H1 (cell line): ENCODE measurements around the gene SPTBN4. TPM values are rescaled to one million over a fixed set of nuclear protein-coding genes. Genes with fewer than 3 reads are reported as not detected.

Experiments used
- CTCF ChIA-PET: fragments of 300-600 bp; sonication (Branson Sonifier 250); formaldehyde crosslinking; loops from one replicate; lab custom pipeline; 2021; ENCODE audit not compliant: partially characterized antibody; lab: Charles Lee
- POLR2A ChIA-PET: fragments of 300-600 bp; sonication (Branson Sonifier 250); formaldehyde crosslinking; loops from one replicate; lab custom pipeline; 2021; ENCODE audit warnings: inconsistent platforms; ENCODE audit not compliant: partially characterized antibody; lab: Charles Lee
- DNase-seq, 2 experiments: peaks; one replicate each; pipeline versions ENCODE4 v3.0.0 to v3.0.0-alpha.2; 2010 to 2022; ENCODE audit warnings: low spot score in 2 of 2, low read depth in 1 of 2, mixed read lengths in 1 of 2
- FAIRE-seq: peaks from 2 replicates; lab custom pipeline; 2011; peaks lifted over from hg19 to GRCh38; lab: Jason Lieb, UNC
- H2AFZ ChIP-seq: 2 replicates; pipeline ENCODE4 v1.8.1; 2012; ENCODE audit warnings: low read length, inconsistent platforms
- H2AK5ac ChIP-seq: 2 replicates; pipeline ENCODE4 v1.6.1; 2013; ENCODE audit warnings: low read depth, low read length
- H2BK120ac ChIP-seq: replicated peaks from 2 replicates; pipeline ENCODE3; 2013; ENCODE audit warnings: low read depth, low read length, inconsistent platforms
- H2BK12ac ChIP-seq: 2 replicates; pipeline ENCODE4 v1.6.1; 2013; ENCODE audit warnings: low read depth, low read length
- H2BK15ac ChIP-seq: 2 replicates; pipeline ENCODE4 v1.6.1; 2013; ENCODE audit warnings: low read length
- H2BK20ac ChIP-seq: 2 replicates; pipeline ENCODE4 v1.6.1; 2013; ENCODE audit warnings: low read length
- H2BK5ac ChIP-seq: 2 replicates; pipeline ENCODE4 v1.6.1; 2013; ENCODE audit warnings: low read depth, low read length
- H3K14ac ChIP-seq: 2 replicates; pipeline ENCODE4 v1.6.1; 2013; ENCODE audit warnings: inconsistent platforms; ENCODE audit not compliant: insufficient read length
- H3K18ac ChIP-seq: 2 replicates; pipeline ENCODE4 v1.6.1; 2013; ENCODE audit warnings: low read length; ENCODE audit errors: extremely low read depth
- H3K23ac ChIP-seq: 2 replicates; pipeline ENCODE4 v1.6.1; 2013; ENCODE audit warnings: inconsistent platforms; ENCODE audit not compliant: insufficient read length
- H3K23me2 ChIP-seq: 2 replicates; pipeline ENCODE4 v1.6.1; 2013; ENCODE audit warnings: low read depth, low read length
- H3K27ac ChIP-seq: 2 replicates; pipeline ENCODE4 v1.6.1; 2011; ENCODE audit warnings: low read depth, low read length, inconsistent platforms
- H3K27me3 ChIP-seq, 4 experiments: replicated peaks in 1 of 4; 1 replicate in 1 of 4; 2 replicates in 3 of 4; pipeline versions ENCODE4 v1.6.1 to v1.8.1; 2011 to 2013; ENCODE audit warnings: low read length in 3 of 4, mild to moderate bottlenecking in 3 of 4, inconsistent platforms in 2 of 4, mixed read lengths in 2 of 4, moderate library complexity in 1 of 4; ENCODE audit not compliant: control insufficient read depth in 3 of 4, insufficient read depth in 3 of 4; ENCODE audit errors: extremely low read depth in 1 of 4
- H3K36me3 ChIP-seq, 4 experiments: 2 replicates each; pipeline versions ENCODE4 v1.6.1 to v1.8.1; 2011 to 2013; ENCODE audit warnings: mild to moderate bottlenecking in 4 of 4, low read length in 3 of 4, moderate library complexity in 2 of 4, control low read depth in 1 of 4, inconsistent platforms in 1 of 4; ENCODE audit not compliant: insufficient read depth in 4 of 4, control insufficient read depth in 2 of 4
- H3K4ac ChIP-seq: replicated peaks from 2 replicates; pipeline ENCODE3; 2013; ENCODE audit warnings: low read length, low read depth, mixed read lengths, inconsistent platforms; ENCODE audit not compliant: insufficient read length
- H3K4me1 ChIP-seq, 4 experiments: replicated peaks in 1 of 4; 1 replicate in 1 of 4; 2 replicates in 3 of 4; pipeline versions ENCODE4 v1.6.1 to v1.8.1; 2011 to 2013; ENCODE audit warnings: low read length in 3 of 4, inconsistent platforms in 2 of 4, mixed read lengths in 1 of 4; ENCODE audit not compliant: insufficient read depth in 4 of 4, control insufficient read depth in 3 of 4
- H3K4me2 ChIP-seq, 2 experiments: 2 replicates each; pipeline versions ENCODE4 v1.6.1 to v1.8.1; 2011 to 2013; ENCODE audit warnings: low read depth in 2 of 2, low read length in 2 of 2, control low read depth in 1 of 2, inconsistent platforms in 1 of 2, mild to moderate bottlenecking in 1 of 2; ENCODE audit not compliant: insufficient read depth in 1 of 2
- H3K4me3 ChIP-seq, 4 experiments: fragments of 200-600, 300-600 bp in 1 of 4; sonication (generic), shearing (Covaris generic), sonication (Bioruptor Twin) in 1 of 4; 2 replicates each; pipeline versions ENCODE4 v1.5.1 to v1.8.1; 2011 to 2016; ENCODE audit warnings: low read length in 4 of 4, low read depth in 3 of 4, control low read depth in 2 of 4, inconsistent platforms in 2 of 4, mild to moderate bottlenecking in 2 of 4, mixed read lengths in 1 of 4, moderate library complexity in 1 of 4; ENCODE audit not compliant: insufficient read depth in 2 of 4; ENCODE audit errors: extremely low read depth in 1 of 4
- H3K56ac ChIP-seq: replicated peaks from 2 replicates; pipeline ENCODE3; 2013; ENCODE audit warnings: low read depth, mild to moderate bottlenecking, mixed read lengths, low read length, inconsistent platforms; ENCODE audit not compliant: insufficient read length
- H3K79me1 ChIP-seq: 2 replicates; pipeline ENCODE4 v1.6.1; 2013; ENCODE audit warnings: low read depth, low read length, control low read depth
- H3K79me2 ChIP-seq, 2 experiments: 2 replicates each; pipeline versions ENCODE4 v1.6.1 to v1.8.1; 2012 to 2013; ENCODE audit warnings: low read length in 2 of 2, mild to moderate bottlenecking in 2 of 2, inconsistent platforms in 1 of 2; ENCODE audit not compliant: insufficient read depth in 2 of 2, control insufficient read depth in 1 of 2
- H3K9ac ChIP-seq, 4 experiments: replicated peaks in 1 of 4; 1 replicate in 1 of 4; 2 replicates in 3 of 4; pipeline versions ENCODE4 v1.6.1 to v1.8.1; 2011 to 2013; ENCODE audit warnings: low read depth in 3 of 4, low read length in 3 of 4, control low read depth in 2 of 4, mild to moderate bottlenecking in 2 of 4, moderate library complexity in 2 of 4, inconsistent platforms in 1 of 4; ENCODE audit errors: extremely low read depth in 1 of 4
- H3K9me3 ChIP-seq, 2 experiments: 2 replicates each; pipeline versions ENCODE4 v1.6.1 to v1.8.1; 2012 to 2013; ENCODE audit warnings: mild to moderate bottlenecking in 2 of 2, moderate library complexity in 2 of 2, control low read depth in 1 of 2, inconsistent platforms in 1 of 2, low read depth in 1 of 2, low read length in 1 of 2, mixed read lengths in 1 of 2; ENCODE audit not compliant: insufficient read depth in 2 of 2
- H4K20me1 ChIP-seq, 2 experiments: replicated peaks in 1 of 2; 2 replicates each; pipeline versions ENCODE3 to v1.8.1; 2011 to 2013; ENCODE audit warnings: inconsistent platforms in 2 of 2, low read length in 2 of 2, mild to moderate bottlenecking in 1 of 2; ENCODE audit not compliant: insufficient read depth in 2 of 2, control insufficient read depth in 1 of 2
- H4K5ac ChIP-seq: 2 replicates; pipeline ENCODE4 v1.6.1; 2013; ENCODE audit warnings: low read length, low read depth, mixed read lengths, inconsistent platforms; ENCODE audit not compliant: insufficient read length
- H4K8ac ChIP-seq: 2 replicates; pipeline ENCODE4 v1.8.0; 2013; ENCODE audit warnings: mild to moderate bottlenecking, moderate library complexity, low read length, inconsistent platforms; ENCODE audit not compliant: insufficient read depth; ENCODE audit errors: extremely low read depth
- H4K91ac ChIP-seq: replicated peaks from 2 replicates; pipeline ENCODE3; 2013; ENCODE audit warnings: low read length, mixed read lengths, inconsistent platforms; ENCODE audit not compliant: insufficient read length
- RAD21 ChIP-seq, 2 experiments: IDR thresholded peaks in 1 of 2; conservative IDR thresholded peaks in 1 of 2; 2 replicates each; pipeline ENCODE4 v1.6.1; 2011; ENCODE audit warnings: low read depth in 2 of 2, low read length in 2 of 2, improper control_type of control experiment in 1 of 2, inconsistent platforms in 1 of 2, mild to moderate bottlenecking in 1 of 2, moderate library complexity in 1 of 2
- SP2 ChIP-seq: IDR thresholded peaks from 2 replicates; pipeline ENCODE4 v1.6.1; 2012; ENCODE audit warnings: mild to moderate bottlenecking, low read length, inconsistent platforms
- WGBS, 2 experiments: shearing (Covaris generic) in 1 of 2; methylation state at CpG; one replicate each; pipeline versions ENCODE4 v1.1.6 to v1.1.7; 2013 to 2015; ENCODE audit warnings: low lambda C conversion rate in 2 of 2, mixed read lengths in 2 of 2, inconsistent platforms in 1 of 2, low coverage in 1 of 2, missing lambda C conversion rate in 1 of 2; ENCODE audit not compliant: insufficient replicate concordance in 2 of 2, insufficient coverage in 1 of 2, insufficient read length in 1 of 2; ENCODE audit errors: extremely low coverage in 1 of 2, missing lambda C conversion rate in 1 of 2; 5-methylcytosine and 5-hydroxymethylcytosine counted together
- polyA plus RNA-seq, 7 experiments: library from polyadenylated mRNA; depleted of rRNA in 3 of 7; stranded (reverse) in 5 of 7; unstranded in 2 of 7; fragments of >200 nt in 5 of 7; fragments of 200-250 nt in 2 of 7; gene quantifications; 1 replicate in 5 of 7; 2 replicates in 1 of 7; 4 replicates in 1 of 7; pipeline versions ENCODE4 v1.2.1 to v1.2.3, GENCODE V29; 2011 to 2013; ENCODE audit warnings: missing spikeins in 2 of 7, mixed read lengths in 2 of 7
- total RNA-seq: library from RNA; stranded (reverse); fragmentation: NEBNext Ultra II Directional; extraction: Animal tissue kit (Norgen Biotek cat#: 25700); gene quantifications from 2 replicates; pipeline ENCODE4 v1.2.1, GENCODE V29; 2021
- TF ChIP-seq, protein P1 (sequence below), 3 experiments: IDR thresholded peaks; 1 replicate in 2 of 3; 2 replicates in 1 of 3; pipeline versions ENCODE4 v1.5.1 to v1.6.1; 2011; ENCODE audit warnings: low read length in 3 of 3, mild to moderate bottlenecking in 3 of 3, inconsistent platforms in 2 of 3, low read depth in 1 of 3, moderate library complexity in 1 of 3; ENCODE audit not compliant: insufficient read depth in 1 of 3; ENCODE audit errors: control extremely low read depth in 1 of 3

The SPTBN4 gene
- total and polyA plus RNA-seq, 2 of the 8 experiments (the other 6 are each of a cell fraction or from before 2014, with no cell fraction given): 1.9 to 3.0 TPM

DNA sequence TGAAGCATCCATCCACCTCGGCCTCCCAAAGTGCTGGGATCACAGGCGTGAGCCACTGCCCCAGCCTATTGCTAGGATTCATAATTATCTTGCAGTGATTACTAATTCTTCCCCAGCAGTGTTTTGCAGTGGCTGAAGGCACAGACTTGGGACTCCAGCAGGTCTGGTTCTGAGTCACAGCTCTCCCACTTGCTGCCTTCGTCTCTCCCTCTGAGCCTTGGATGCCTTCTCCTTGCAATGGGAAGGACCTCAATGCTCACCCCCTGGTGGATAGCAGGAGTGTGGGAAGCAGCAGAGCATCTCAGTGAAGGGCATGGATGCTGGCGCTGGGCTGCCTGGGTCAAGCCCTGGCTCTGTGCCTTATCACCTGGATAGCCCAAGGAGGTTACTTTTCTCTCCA lies 72.3 kb downstream of the SPTBN4 start:
- H3K4ac ChIP-seq: no peak overlapping the region
- H2BK5ac ChIP-seq: no peak overlapping the region
- H3K4me1 ChIP-seq: no peaks in the 10 kb centered on the region
- 74% methylated on average over 4 of the region's 4 CpGs; no CpG with 5 or more reads in 1 of the 2 experiments for WGBS, 2 experiments
- H3K9ac ChIP-seq: no peak overlapping the region
- no peak overlapping the region for H3K4me3 ChIP-seq
- H2BK15ac ChIP-seq: no peak overlapping the region
- no peak overlapping the region for H3K18ac ChIP-seq
- H2BK12ac ChIP-seq: no peak overlapping the region
- CTCF ChIA-PET: interaction anchor here (1.3 to 9.7 kb wide), 5 partner anchors 13 to 219 kb away, joined by 3 to 95 read pairs (median 20); partner anchors contain the start of gene LTBP4
- H2BK120ac ChIP-seq: no peak overlapping the region
- H4K5ac ChIP-seq: no peak overlapping the region
- H3K27me3 ChIP-seq: no peaks in the 10 kb centered on the region
- H3K36me3 ChIP-seq: no peaks in the 10 kb centered on the region
- no peaks in the 10 kb centered on the region for H4K20me1 ChIP-seq
- H4K8ac ChIP-seq: no peak overlapping the region
- POLR2A ChIA-PET: no interaction called here
- no peak overlapping the region for H3K23ac ChIP-seq
- no peak overlapping the region for H4K91ac ChIP-seq
- H2AK5ac ChIP-seq: no peak overlapping the region
- H3K14ac ChIP-seq: no peak overlapping the region
- H3K9me3 ChIP-seq: peaks cover 0 to 1% of the 10 kb centered on the region in 2 experiments; a peak in 1 of 4 replicates
- DNase-seq: no peak
- no peak overlapping the region for H2AFZ ChIP-seq
- no peak overlapping the region for H2BK20ac ChIP-seq
- no peak for TF ChIP-seq SP2
- TF ChIP-seq, protein P1, sequence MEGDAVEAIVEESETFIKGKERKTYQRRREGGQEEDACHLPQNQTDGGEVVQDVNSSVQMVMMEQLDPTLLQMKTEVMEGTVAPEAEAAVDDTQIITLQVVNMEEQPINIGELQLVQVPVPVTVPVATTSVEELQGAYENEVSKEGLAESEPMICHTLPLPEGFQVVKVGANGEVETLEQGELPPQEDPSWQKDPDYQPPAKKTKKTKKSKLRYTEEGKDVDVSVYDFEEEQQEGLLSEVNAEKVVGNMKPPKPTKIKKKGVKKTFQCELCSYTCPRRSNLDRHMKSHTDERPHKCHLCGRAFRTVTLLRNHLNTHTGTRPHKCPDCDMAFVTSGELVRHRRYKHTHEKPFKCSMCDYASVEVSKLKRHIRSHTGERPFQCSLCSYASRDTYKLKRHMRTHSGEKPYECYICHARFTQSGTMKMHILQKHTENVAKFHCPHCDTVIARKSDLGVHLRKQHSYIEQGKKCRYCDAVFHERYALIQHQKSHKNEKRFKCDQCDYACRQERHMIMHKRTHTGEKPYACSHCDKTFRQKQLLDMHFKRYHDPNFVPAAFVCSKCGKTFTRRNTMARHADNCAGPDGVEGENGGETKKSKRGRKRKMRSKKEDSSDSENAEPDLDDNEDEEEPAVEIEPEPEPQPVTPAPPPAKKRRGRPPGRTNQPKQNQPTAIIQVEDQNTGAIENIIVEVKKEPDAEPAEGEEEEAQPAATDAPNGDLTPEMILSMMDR (IDR thresholded peaks at IDR 0.05; ENCODE audit: control extremely low read depth in 1 of 3, insufficient read depth in 1 of 3, low read depth in 1 of 3, low read length in 3 of 3): peak; percentile 12 to 35 (median 29); a peak in 3 of 4 replicates
- 0 out of 4 replicates have a peak, but pooled peaks of 1 of the 2 experiments have one; percentile 11 for TF ChIP-seq RAD21 (IDR thresholded peaks at IDR 0.05 in 1 of 2, conservative IDR thresholded peaks at IDR 0.05 in 1 of 2; ENCODE audit: low read depth in 2 of 2, low read length in 2 of 2)
- TF ChIP-seq, all 59 proteins: peak for 2
- Histone ChIP-seq H3K56ac (no peak overlapping the region), H3K4me2 (no peak overlapping the region), H3K23me2 (no peaks in the 10 kb centered on the region), H3K27ac (no peak overlapping the region), H3K79me1 (no peaks in the 10 kb centered on the region), H3K79me2 (no peaks in the 10 kb centered on the region)
- no peak for FAIRE-seq
